ENCODE data around the gene CD1C. TPM values are rescaled to one million over a fixed set of nuclear protein-coding genes. Genes with fewer than 3 reads are reported as not detected.
"Not testable (repeated sequence)": the region's sequence is repeated elsewhere in the genome, so short reads cannot be mapped to it uniquely, and the experiment has no call there.

The CD1C gene
- polyA plus RNA-seq (ENCODE audit: insufficient read length in 12 of 12): 1 to 10 TPM in 3 of 12 donors, under 1 TPM in 7, not detected in 2; 0.57 to 2.7 (median 0.94) TPM
- long read RNA-seq, donor 1: 0 reads
- long read RNA-seq, donor 2: 0 reads
- long read RNA-seq, donor 3: 0 reads
- long read RNA-seq, donor 4, partial matches to known transcripts: 0 of 1 reads
- long read RNA-seq, donor 4, other reads (novel, unspliced or antisense): 0 of 1 reads
- long read RNA-seq, donor 5: 0 reads
- long read RNA-seq, donor 6: 0 reads
- long read RNA-seq, donor 7, partial matches to known transcripts: 0 of 1 reads
- long read RNA-seq, donor 7, other reads (novel, unspliced or antisense): 0 of 1 reads
- long read RNA-seq, donor 8: 0 reads
- long read RNA-seq, donor 9: 0 reads
- long read RNA-seq, donor 10: 0 reads
- long read RNA-seq, donor 11: 0 reads

DNA sequence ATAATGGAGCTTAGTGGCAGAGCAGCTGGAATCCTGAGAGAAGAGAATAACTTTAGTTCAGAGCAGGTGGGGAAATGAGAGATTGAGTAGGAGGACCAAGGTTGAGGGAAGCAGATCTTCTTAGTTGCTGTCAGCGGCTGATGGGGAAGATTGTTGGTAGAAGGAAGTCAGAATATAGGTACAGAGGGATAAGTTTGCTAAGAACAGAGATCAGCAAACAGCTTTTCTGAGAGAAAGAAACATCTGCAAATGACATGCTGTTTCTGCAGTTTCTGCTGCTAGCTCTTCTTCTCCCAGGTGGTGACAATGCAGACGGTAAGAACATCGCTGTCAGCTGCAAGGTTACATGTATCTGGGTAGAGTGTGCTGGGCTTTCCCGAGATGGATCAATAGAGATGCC lies at the start of gene CD1C:
Gene CD1C, plus strand, starts transcription at position 113 of the 400 bp plus-strand sequence. Its CDS starts 142 bp downstream, at position 255.
- DNase-seq: no peak

DNA sequence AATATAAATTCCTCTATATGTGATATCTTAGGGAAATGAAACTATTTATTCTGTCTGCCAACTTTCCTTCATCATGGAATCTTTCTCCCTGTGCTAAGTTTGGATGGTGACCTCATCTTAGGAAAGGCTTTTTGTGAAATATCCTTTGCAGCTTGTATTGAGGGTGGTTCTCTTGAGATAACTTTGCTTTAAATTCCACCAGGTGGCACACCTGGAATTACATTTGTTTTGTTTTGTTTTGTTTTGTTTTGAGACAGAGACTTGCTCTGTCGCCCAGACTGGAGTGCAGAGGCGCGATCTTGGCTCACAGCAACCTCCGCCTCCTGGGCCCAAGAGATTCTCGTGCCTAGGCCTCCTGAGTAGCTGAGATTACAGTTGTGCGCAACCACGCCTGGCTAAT lies 43.1 kb upstream of the CD1C start:
- peak; percentile 15 for DNase-seq

DNA sequence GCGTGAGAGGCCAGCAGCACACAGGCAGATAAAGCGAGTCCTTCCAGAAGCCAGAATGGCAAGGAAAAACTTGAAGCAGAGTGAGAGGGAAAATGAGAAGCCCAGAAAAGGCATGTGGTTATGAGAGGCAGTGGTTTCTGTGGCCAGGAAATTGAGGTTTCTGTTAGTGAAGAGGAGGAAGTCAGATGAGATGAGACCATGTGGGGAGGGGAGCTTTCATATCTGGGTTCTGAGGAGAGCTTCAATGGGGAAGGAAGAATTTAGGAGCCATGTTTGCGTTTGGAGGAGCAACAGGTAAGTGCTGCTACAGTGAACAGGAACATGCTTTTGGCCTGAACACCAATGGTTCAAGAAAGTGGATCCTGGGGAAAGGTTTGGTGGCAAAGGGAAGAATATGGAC lies 41.6 kb upstream of the CD1C start:
- peak; percentile 24 for DNase-seq

DNA sequence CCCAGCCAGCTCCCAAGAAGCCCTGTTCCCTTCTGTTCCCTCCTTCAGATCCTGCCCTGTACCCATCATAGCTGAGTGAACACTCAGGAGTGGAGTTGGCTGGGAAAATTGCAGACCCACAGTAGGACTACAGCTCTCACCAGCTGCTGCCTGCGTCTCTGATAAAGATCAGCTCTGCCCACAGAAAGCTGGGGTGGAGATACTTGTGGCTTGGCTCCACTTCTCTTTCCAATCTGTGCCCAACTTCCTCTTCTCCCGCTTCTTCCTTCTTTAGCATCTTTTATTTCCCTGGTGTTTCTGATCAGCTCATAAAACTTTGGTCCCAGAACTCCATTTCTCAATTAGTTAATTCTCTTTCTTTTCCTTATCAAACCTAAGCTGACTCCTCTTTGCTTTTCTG lies 41.0 kb upstream of the CD1C start:
- DNase-seq: no peak

DNA sequence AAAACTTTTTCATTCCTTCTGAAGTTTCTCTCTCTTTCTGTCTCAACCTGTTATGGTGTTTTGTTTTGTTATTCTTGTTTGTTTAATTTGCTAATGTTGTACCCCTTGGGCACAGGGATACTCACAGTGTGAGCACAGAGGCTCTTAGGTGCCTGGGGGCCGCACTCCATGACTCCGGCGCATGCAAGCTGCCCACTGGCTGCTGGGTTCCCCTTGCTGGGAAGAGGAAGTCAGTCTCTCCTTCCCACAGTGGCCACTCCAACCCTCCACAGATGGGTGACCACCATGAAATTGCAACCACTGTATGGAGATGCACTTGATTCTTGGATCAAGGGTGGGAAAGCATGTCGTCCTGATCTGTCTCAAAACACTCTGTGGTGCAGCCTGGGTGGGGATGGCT lies 40.1 kb upstream of the CD1C start:
- DNase-seq: no peak

DNA sequence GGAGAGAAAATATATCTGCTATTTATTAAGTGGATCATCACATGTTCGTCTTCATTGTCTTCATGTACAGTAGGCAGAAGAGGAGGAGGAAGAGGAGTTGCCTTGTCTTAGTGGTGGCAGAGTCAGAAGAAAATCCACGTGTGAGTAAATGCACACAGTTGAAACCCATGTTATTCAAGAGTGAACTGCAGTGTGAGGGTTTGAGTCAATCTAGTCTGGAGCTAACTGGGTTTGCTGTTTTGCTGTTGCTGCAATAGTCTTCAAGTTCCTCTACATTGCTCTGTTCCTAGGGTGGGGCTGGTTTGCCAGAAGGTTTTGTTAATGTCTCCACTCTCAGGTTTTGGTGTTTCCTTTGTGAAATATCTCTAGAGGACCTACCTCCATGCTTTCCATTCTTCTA lies 38.6 kb upstream of the CD1C start:
- no peak for DNase-seq

DNA sequence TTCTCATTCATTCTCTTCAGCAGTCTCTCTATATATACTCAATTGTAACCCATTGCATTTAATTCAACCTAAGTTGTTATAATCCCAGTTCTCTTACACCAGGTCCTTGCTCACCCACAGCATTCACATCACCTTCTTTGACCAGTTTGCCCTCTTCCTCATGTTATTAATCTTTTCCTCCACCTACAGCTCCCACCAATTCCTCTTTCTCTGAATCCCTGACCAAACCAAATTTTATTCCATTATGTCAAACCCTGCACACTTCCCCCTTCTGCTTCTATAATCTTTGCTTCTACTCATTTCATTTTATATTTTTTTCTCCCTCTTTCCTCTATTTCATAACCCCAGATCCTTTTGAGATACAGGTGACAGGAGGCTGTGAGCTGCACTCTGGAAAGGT lies 34.1 kb upstream of the CD1C start:
- no peak for DNase-seq

DNA sequence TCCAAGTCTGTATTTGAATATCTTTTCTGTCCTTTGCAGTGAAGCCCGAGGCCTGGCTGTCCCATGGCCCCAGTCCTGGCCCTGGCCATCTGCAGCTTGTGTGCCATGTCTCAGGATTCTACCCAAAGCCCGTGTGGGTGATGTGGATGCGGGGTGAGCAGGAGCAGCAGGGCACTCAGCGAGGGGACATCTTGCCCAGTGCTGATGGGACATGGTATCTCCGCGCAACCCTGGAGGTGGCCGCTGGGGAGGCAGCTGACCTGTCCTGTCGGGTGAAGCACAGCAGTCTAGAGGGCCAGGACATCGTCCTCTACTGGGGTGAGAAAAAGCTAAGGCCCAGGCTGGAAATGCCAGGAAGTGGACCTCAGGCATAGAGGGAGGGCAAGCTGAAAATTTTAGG lies 33.0 kb upstream of the CD1C start:
- DNase-seq: not testable (repeated sequence)

DNA sequence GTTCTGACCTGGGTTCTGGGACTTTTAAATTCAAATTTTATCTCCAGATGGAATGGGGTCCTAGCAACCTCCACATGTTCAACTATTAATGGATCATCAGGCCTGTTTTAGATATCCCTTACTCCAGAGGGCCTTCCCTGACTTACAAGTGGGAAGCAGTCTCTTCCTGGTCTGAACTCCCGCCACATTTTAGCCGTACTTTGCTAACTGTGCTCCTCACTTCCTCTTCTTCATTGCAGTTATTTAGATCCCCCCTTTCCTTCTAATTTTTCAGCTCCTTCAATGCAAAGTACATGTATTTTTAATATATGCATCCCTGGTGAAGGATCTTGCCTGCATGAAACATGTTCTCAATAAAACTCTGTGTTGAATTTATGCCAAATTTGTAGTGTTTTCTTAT lies 31.8 kb upstream of the CD1C start:
- no peak for DNase-seq

DNA sequence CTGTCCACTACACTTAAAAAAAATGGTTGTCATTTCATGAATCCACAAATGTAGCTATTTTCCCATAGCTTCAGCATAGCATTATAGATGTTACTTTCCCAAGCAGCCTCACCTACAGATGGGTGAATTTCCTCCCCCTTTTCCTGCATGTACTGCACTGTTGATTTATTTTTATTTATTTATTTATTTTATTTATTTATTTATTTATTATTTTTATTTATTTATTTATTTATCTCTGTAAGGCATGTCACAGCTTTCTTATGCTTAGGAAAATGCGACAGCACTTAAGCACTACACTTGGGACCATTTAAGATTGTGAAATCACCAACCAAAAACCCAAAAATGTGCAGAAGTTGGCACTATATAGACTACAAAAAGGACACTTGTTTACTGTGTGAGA lies 30.6 kb upstream of the CD1C start:
- DNase-seq: no peak

DNA sequence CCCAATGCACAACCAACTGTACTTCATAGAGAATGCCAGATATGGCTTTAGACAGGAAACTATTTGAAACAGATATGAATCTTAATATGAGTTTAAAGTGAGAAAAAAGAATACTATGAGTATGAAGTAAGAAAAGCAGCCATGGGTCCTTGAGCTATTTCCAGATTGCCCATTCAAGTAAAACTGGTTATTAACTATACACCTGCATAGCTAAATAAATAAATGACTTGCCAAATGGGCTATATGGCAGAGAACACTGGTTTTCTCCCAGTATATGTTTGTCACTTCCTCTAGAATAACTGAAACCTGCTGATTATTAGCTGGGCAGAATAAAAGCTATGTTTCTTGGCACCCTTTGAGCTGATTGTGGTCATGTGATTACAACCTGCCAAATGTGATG lies 17.0 kb upstream of the CD1C start:
- DNase-seq: no peak

DNA sequence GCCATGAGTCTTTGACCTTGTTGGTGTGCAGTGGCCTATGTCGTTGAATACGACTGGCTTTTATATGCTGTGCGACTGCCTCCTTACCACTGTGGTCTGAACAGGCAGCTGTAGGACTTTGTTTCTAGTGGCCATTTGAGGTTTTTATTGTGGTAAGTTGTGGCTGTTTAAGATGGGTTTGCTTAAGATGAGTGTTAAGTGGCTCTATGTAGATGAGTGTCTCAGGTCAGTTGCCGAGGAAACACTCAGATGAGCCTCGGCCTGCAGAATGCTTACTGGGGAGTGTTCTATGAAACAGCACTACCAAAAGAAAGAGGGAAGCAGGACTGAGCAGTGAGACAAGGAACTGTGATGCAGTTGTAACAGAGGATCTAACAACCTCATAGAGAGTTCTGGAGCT lies 14.9 kb upstream of the CD1C start:
- no peak for DNase-seq

DNA sequence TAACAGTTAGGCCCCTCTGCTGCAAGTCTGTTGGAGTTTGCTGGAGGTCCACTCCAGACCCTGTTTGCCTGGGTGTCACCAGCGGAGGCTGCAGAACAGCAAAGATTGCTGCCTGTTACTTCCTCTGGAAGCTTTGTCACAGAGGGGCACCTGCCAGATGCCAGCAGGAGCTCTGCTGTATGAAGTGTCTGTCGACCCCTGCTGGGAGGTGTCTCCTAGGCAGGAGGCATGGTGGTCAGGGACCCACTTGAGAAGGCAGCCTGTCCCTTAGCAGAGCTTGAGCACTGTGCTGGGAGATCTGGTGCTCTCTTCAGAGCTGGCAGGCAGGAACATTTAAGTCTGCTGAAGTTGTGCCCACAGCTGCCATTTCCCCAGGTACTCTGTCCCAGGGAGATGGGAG lies 7.3 kb upstream of the CD1C start:
- DNase-seq: not testable (repeated sequence)

DNA sequence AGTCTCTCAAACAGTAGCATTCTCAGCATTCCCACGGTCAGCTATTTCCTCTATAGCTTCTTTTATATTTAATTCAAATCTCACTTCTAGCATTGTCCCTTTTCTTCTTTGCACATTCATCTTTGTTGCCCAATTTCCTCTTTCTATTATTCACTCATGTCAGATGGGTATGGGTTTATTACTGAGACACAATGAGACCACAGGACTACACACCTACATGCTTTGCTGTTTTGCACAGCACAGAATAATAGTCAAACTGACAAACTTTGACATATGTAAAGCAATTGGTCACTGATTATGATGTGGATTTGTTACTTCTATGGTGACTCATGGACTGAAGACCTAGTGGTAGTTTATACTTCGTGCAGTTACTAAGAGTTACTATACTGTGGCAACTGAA lies 5.8 kb upstream of the CD1C start:
- DNase-seq: no peak

DNA sequence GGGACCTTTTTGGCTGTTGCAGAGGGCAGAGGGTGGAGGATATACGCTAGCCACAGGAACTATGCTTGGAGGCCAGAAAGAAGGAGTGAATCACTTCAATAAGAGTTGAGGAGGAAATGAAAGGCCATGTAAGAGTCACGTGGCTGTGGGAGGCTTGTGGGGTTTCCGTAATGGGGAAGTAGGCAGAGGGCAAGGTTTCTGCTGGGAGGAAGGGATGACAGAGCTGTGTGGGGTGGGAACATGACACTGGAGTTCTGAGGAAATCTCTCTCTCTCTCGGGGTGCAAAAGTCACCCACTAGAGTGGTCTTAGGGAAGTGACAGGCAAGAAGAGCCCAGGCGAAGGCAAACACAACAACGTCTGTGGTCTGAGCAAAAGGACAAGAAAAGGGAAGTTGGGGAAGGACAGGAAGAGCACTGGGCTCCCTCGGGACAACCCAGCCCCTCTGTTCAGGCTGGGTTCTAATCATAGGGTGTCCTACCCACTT lies 3.9 kb upstream of the CD1C start:
- peak; percentile 27 for DNase-seq

DNA sequence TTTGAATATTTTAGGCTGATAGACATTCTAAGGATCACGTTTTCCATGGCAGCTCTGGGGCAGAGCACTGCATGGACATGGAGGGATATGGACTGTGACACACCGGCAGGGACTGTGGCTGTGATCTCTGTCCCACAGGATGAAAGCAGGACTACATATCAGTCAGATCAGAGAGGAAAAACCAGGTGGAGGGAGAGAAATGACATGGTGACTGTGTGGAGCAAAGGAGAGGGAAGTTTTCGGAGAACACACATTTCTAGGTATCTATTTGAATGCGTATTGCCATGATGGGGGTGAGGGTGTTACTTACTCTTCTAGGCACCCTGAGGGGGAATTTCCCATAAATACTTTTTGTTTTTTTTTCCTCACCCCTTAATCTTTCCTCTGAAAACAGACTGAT lies 3.2 kb upstream of the CD1C start:
- no peak for DNase-seq

DNA sequence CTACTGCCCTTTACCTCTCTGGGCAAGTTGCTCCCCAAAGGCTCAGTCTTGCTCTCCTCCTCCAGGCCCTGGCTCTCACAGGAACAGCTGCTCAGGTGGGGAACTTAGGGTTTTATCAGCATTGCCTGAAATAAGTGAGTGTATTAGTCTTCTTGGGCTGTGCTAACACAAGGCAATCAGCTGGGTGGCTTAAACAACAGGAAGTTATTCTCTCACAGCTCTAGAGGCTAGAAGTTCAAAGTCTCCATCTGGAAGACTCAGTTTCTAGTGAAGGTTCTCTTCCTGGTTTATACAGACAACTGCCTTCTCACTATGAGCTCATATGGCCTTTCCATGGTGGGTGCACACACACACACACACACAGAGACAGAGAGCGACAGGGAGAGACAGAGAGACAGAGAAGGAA lies 2.8 kb upstream of the CD1C start:
- DNase-seq: no peak

DNA sequence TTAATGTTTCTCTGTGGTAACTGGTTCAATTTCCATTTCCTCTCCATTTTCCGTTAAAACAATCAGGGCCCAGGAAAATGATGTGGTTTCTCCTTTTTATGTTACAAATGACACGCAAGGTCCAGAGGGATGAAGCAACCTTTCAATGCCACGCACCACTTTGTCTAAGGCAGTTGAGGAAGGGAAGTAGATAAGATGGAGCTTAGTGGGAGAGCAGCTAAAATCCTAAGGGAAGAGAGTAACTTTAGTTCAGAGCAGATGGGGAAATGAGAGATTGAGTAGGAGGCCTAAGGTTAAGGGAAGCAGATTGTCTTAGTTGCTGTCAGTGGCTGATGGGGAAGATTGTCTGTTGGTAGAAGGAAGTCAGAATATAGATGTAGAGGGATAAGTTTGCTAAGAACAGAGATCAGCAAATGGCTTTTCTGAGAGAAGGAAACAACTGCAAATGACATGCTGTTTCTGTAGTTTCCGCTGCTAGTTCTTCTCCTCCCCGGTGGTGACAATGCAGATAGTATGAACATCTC lies 660 bp downstream of the CD1C start:
- DNase-seq: no peak

DNA sequence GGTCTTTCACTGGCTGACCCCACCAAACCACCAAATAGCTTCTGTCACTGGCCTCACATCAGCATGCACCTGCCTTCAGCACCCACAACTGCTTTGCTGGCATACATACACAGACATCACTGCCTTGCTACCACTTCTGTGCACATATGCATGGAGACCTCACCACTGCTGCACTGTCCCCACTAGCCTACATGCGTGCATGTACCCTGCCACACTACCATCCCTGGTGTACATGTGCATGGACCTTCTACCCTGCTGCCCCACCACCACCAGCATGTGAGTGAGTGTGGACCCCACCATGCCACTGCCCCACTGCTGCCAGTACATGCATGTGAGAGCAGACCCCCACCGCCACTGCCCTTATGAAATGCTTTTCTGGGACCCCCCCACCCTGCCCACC lies 6.1 kb downstream of the CD1C start:
- DNase-seq: no peak

DNA sequence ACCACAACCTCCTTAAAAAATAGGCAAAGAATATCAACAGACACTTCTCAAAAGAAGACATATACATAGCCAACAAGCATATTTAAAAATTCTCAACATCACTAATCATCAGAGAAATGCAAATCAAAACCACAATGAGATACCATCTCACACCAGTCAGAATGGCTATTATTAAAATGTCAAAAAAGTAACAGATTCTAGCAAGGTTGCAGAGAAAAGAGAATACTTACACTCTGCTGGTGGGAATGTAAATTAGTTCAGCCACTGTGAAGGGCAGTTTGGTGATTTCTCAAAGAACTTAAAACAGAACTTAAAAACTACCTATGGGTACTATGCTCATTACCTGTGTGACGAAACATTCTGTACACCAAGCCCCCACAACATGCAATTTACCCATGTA lies 20.9 kb downstream of the CD1C start:
- DNase-seq: no peak

DNA sequence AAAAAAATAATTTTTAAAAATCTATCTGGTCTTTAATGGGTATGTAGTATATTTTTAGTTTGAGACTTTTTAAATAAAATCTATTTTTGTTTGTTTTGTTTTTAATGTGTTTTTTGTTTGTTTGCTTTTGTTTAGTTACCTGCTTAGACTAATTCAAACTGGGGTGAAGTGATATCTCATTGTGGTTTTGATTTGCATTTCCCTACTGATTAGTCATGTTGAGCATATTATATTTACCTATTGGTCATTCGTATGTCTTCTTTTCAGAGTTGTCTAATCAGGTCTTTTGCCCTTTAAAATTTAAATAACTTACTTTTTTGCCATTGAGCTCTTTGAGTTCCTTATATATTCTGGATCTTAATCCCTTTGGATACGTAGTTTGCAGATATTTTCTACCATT lies 21.3 kb downstream of the CD1C start:
- DNase-seq: no peak

DNA sequence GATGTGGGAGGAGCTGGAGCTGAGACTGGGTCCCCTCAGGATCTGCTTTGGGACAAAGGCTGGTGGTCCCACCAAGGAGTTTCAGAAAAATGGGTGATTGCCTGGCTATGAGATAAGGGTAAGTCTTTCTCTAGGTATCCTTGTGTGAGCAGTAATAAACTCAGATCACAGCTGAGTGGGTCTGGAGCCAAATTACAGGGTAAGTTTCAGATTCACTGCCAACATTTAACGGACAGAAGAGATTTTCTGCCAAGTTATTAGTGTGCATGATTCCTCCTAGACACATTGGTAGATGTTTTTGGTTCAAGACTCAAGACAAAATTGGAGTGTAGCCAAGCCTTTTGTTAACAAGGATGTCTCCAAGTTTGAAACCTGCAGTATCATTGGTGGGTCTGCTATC lies 34.1 kb downstream of the CD1C start:
- DNase-seq: no peak

DNA sequence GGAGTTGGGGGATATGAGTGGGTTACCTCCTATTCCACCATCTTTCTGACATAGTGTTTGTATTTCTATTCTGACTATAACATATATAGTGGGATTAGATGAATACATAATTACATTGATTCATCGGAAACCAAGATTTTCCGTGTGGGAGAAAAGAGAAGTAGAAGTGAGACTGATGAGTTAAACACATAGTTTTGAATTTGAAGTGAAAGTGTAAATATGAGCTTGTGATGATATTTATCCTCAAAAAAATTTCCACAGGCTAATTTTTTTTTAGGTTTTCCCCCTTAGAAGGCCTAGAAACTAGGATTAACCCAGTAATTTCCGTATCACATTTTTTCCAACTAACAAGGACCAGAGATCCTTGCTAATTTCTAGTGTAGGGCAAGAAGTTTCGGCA lies 34.7 kb downstream of the CD1C start:
- no peak for DNase-seq

DNA sequence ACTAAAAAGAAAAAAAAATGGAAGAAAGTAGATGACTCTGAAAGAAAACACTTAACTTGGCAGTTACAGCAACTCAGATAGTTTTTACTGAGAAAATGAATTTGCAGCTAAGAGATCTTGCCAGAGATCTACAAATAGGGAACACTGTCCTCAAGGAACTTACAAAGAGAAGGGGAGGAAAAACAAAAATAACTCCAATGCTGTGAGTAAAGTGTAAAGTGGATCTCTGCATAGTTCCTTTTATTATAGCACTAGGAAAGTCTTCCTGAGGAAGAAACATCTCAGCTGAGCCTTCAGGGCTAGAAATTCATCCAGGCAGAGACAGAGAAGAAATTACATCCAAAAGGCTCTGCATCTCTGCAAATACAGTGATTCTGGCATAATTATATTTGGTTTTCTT lies 37.8 kb downstream of the CD1C start:
- DNase-seq: no peak

Data from muscle of arm (tissue), 14 donors.